Mammary epithelial cell (primary cell): ENCODE measurements around the gene ANP32E.

Source experiments
- EZH2 ChIP-seq: IDR thresholded peaks from 2 replicates; pipeline ENCODE4 v1.6.1; 2012; ENCODE audit warnings: low read length, inconsistent platforms, borderline replicate concordance
- TF ChIP-seq, protein P1 (sequence below), 2 donors: IDR thresholded peaks in 1 of 2; conservative IDR thresholded peaks in 1 of 2; 2 replicates each; pipeline ENCODE4 v1.5.1; 2011 to 2012; ENCODE audit warnings: inconsistent platforms in 2 of 2, low read length in 2 of 2, mild to moderate bottlenecking in 2 of 2, control low read depth in 1 of 2, low read depth in 1 of 2; ENCODE audit not compliant: insufficient read depth in 1 of 2; ENCODE audit errors: extremely low read depth in 1 of 2

- no peak for TF ChIP-seq EZH2
- TF ChIP-seq, protein P1, sequence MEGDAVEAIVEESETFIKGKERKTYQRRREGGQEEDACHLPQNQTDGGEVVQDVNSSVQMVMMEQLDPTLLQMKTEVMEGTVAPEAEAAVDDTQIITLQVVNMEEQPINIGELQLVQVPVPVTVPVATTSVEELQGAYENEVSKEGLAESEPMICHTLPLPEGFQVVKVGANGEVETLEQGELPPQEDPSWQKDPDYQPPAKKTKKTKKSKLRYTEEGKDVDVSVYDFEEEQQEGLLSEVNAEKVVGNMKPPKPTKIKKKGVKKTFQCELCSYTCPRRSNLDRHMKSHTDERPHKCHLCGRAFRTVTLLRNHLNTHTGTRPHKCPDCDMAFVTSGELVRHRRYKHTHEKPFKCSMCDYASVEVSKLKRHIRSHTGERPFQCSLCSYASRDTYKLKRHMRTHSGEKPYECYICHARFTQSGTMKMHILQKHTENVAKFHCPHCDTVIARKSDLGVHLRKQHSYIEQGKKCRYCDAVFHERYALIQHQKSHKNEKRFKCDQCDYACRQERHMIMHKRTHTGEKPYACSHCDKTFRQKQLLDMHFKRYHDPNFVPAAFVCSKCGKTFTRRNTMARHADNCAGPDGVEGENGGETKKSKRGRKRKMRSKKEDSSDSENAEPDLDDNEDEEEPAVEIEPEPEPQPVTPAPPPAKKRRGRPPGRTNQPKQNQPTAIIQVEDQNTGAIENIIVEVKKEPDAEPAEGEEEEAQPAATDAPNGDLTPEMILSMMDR (conservative IDR thresholded peaks at IDR 0.05 in 1 of 2, IDR thresholded peaks at IDR 0.05 in 1 of 2; ENCODE audit: extremely low read depth in 1 of 2, insufficient read depth in 1 of 2, low read depth in 1 of 2, low read length in 2 of 2), result no peak
Observed at GRCh38 chr1:150268340-150268704, 32.4 kb upstream of the ANP32E start.
